Brain microvascular endothelial cell (primary cell): ENCODE data around the gene MOK.
A peak's percentile ranks its signal among the peaks of the same experiment; 100 is the strongest.

Experiments
- DNase-seq: peaks from one replicate; pipeline ENCODE4 v3.0.0-alpha.2; 2020
- H3K27ac ChIP-seq: fragments of 250-450 bp; sonication (Bioruptor Pico); 2 replicates; pipeline ENCODE4 v1.5.1; 2020; ENCODE audit warnings: mild to moderate bottlenecking, moderate library complexity
- H3K27me3 ChIP-seq: fragments of 250-450 bp; sonication (Bioruptor Pico); replicated peaks from 2 replicates; pipeline ENCODE4 v1.5.1; 2020; ENCODE audit warnings: mild to moderate bottlenecking
- H3K36me3 ChIP-seq: fragments of 250-450 bp; sonication (Bioruptor Pico); replicated peaks from 2 replicates; pipeline ENCODE4 v1.5.1; 2020; ENCODE audit warnings: mild to moderate bottlenecking
- H3K4me3 ChIP-seq: 2 replicates; pipeline ENCODE4 v1.5.1; 2011; ENCODE audit warnings: low read depth, mild to moderate bottlenecking, control low read depth, low read length, moderate library complexity
- CTCF ChIP-seq: IDR thresholded peaks from 2 replicates; pipeline ENCODE4 v1.5.1; 2011; ENCODE audit warnings: low read depth, mild to moderate bottlenecking, moderate library complexity, low read length, control low read depth, inconsistent platforms; ENCODE audit errors: missing control alignments
- in situ Hi-C: cut with HindIII; loops from 2 replicates; pipeline ENCODE4 v1.10.0; 2017; ENCODE audit warnings: low sequenced_read_pairs, low pct_ligation_motif_present

MOK gene

DNA sequence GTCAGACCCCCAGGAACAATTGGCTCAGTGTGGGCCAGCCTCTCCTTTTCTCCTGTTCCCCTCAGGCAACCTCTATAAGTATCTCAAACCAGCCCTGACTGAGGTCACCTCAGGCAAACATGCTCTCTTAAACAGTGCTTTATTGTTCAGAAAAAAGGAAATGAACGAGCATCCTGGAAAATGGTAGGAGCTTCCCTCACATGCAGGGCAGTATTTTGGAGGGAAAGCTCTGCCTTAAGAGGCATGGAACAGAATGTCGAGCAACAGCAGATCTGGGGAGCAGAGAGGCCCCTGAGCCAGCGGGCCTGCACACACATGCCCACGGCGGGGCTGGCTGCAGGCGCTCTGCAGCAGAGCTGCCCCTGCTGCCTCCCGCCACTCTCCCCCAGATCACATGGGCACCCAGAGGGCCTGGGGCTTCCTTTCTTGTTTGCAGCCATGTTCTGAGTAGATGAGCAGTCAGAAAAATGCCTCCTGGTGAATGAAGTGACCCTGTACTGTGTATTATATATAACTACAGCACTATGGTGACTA is 42.0 kb downstream of the MOK start:
- no peaks in the 10 kb centered on the region for H3K27me3 ChIP-seq
- TF ChIP-seq CTCF = no peak
- H3K27ac ChIP-seq = peak overlapping the region; percentile 1
- H3K36me3 ChIP-seq = no peaks in the 10 kb centered on the region
- DNase-seq = no peak
- in situ Hi-C loops = no loop called here
- H3K4me3 ChIP-seq = no peak overlapping the region

GRCh38 chr14:102258136-102258535 is 46.8 kb downstream of the MOK start:
- no peak for DNase-seq
- Histone ChIP-seq H3K4me3 (no peak overlapping the region), H3K27me3 (no peaks in the 10 kb centered on the region), H3K27ac (no peak overlapping the region), H3K36me3 (no peaks in the 10 kb centered on the region)
- no peak for TF ChIP-seq CTCF
- in situ Hi-C loops = no loop called here

DNA sequence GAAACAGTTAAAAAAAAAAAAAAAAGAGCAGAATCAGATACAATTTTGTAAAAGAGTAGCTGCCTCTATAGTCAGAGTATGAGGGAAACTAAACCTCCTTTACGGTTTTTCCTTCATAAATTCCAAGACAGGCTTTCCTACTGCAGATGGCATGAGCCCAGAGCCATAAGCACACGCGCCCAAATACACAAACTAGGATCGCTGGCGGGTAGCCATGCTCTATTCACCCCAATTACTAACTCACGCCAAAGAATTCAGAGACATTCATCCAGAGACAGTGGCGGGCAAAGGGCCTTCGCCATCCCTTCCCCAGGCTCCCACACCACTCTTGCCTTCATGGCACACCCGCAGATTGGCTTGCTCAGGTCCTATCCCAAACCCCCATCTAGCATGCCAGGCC is 48.2 kb downstream of the MOK start:
- H3K27ac ChIP-seq = no peak overlapping the region
- in situ Hi-C loops = no loop called here
- no peaks in the 10 kb centered on the region for H3K27me3 ChIP-seq
- no peak for TF ChIP-seq CTCF
- H3K4me3 ChIP-seq = no peak overlapping the region
- no peak for DNase-seq
- no peaks in the 10 kb centered on the region for H3K36me3 ChIP-seq

DNA sequence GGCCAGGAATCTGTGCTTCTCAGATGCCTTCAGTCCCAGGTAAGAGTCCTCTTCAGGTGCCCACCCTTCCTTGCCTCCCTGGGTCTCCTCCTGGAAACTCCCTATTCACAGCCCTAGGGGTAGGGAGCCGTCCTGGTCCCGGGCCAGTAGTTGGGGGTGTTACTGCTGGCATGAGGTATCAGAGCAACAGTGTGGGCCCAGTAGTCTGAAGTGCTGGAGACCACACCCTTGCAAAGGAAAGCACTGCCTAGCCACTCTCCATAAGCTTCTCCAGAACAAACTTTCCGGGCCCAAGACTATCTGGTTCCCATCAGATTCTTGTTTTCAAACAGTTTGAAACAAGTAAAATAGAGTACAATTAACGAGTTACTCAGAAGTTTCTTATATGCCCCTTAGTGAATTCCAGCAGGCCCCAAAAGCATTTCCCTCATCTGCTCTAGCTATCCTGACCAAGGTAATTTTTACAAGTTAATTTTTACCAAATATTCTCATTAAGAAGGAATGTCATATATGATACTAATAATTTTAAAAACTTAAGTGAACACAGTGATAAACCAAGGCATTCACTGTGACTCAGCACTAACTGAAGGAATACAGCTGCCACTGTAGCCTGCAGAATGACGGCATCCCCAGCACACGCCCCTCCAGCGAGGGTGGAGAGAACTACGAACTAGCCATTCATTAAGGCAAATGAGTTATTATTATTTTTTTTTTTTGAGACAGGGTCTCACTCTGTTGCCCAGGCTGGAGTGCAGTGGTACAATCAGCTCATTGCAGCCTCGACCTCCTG is 49.4 kb downstream of the MOK start:
- H3K36me3 ChIP-seq = no peaks in the 10 kb centered on the region
- H3K27me3 ChIP-seq = no peaks in the 10 kb centered on the region
- in situ Hi-C loops = no loop called here

GRCh38 chr14:102252834-102253801 is 51.8 kb downstream of the MOK start:
- Histone ChIP-seq H3K4me3 (no peak overlapping the region), H3K36me3 (peaks cover 2% of the 10 kb centered on the region), H3K27me3 (no peaks in the 10 kb centered on the region), H3K27ac (no peak overlapping the region)
- DNase-seq = no peak
- in situ Hi-C loops = no loop called here
- no peak for TF ChIP-seq CTCF

More for the DNA sequence above, 49.4 kb downstream of the MOK start:
- H3K4me3 ChIP-seq = no peak overlapping the region
- no peak for TF ChIP-seq CTCF
- H3K27ac ChIP-seq = peak overlapping the region; percentile 62
- no peak for DNase-seq
